MCF 10A (cell line): ENCODE results near the gene SDK1. TPM values are rescaled to one million over a fixed set of nuclear protein-coding genes. Genes with fewer than 3 reads are reported as not detected.
"Not testable (repeated sequence)": the region's sequence is repeated elsewhere in the genome, so short reads cannot be mapped to it uniquely, and the experiment has no call there.

ENCODE experiments used
- BruUV-seq: library from RNA; stranded (reverse); fragments of 400-500 nt; replicated peaks from 2 replicates; lab custom pipeline; 2021; lab: Mats Ljungman, UMichigan
- CTCF ChIA-PET: fragments of 300-600 bp; sonication (Branson Sonifier 250); formaldehyde crosslinking; extraction: SDS; loops from one replicate; lab custom pipeline; 2021; ENCODE audit warnings: antibody characterized with exemption, inconsistent platforms; lab: Yijun Ruan, JAX
- POLR2A ChIA-PET: fragments of 300-600, 350-650 bp; sonication (Branson Sonifier 250); formaldehyde crosslinking; extraction: SDS; loops from one replicate; lab custom pipeline; 2020; ENCODE audit warnings: antibody characterized with exemption, inconsistent platforms; lab: Yijun Ruan, JAX
- DNase-seq: peaks from one replicate; pipeline ENCODE4 v3.0.0-alpha.2; 2018; ENCODE audit not compliant: unreplicated experiment
- H3K27ac Mint-ChIP-seq: one replicate; pipeline ENCODE4 v1.8.0; 2022; ENCODE audit warnings: mild to moderate bottlenecking, low read depth, mixed read lengths; ENCODE audit not compliant: unreplicated experiment
- H3K27me3 Mint-ChIP-seq: one replicate; pipeline ENCODE4 v1.8.0; 2022; ENCODE audit warnings: mixed read lengths; ENCODE audit not compliant: insufficient read depth, unreplicated experiment
- H3K36me3 Mint-ChIP-seq: one replicate; pipeline ENCODE4 v1.8.0; 2022; ENCODE audit warnings: mild to moderate bottlenecking, moderate library complexity, mixed read lengths; ENCODE audit not compliant: insufficient read depth, unreplicated experiment
- H3K4me1 Mint-ChIP-seq: one replicate; pipeline ENCODE4 v1.8.0; 2022; ENCODE audit warnings: mixed read lengths; ENCODE audit not compliant: insufficient read depth, unreplicated experiment
- H3K4me3 Mint-ChIP-seq: one replicate; pipeline ENCODE4 v1.8.0; 2022; ENCODE audit warnings: mild to moderate bottlenecking, moderate library complexity, mixed read lengths; ENCODE audit not compliant: unreplicated experiment
- H3K9me3 Mint-ChIP-seq: one replicate; pipeline ENCODE4 v1.8.0; 2022; ENCODE audit warnings: mixed read lengths; ENCODE audit not compliant: unreplicated experiment
- CTCF ChIP-seq: fragments of 200-600 bp; IDR thresholded peaks from one replicate; pipeline ENCODE4 v1.8.0; 2022; ENCODE audit warnings: antibody characterized with exemption, mild to moderate bottlenecking; ENCODE audit not compliant: unreplicated experiment
- intact Hi-C: fragments of 100-400 bp; cut with micrococcal nuclease; formaldehyde crosslinking; loops from 2 replicates; pipeline ENCODE4 v1.14.1; 2022
- total RNA-seq: library from RNA; stranded (reverse); gene quantifications from 2 replicates; pipeline ENCODE4 v1.2.3, GENCODE V29; 2022

Gene SDK1
- total RNA-seq, 1 experiment from 2014 or later, result 3.3 TPM

- intact Hi-C loops, result no loop called here
- CTCF ChIA-PET, result no interaction called here
- TF ChIP-seq CTCF, result no peak
- peaks cover 33% of the 10 kb centered on the region for H3K27me3 Mint-ChIP-seq
- H3K4me1 Mint-ChIP-seq, result no peaks in the 10 kb centered on the region
- peaks cover 9% of the 10 kb centered on the region for H3K9me3 Mint-ChIP-seq
- no TSS peak for BruUV-seq
- no peak for DNase-seq
- no peaks in the 10 kb centered on the region for H3K36me3 Mint-ChIP-seq
- POLR2A ChIA-PET, result no interaction called here
- no peak overlapping the region for H3K4me3 Mint-ChIP-seq
- H3K27ac Mint-ChIP-seq, result no peak overlapping the region
These were observed 933.8 kb downstream of the SDK1 start for GRCh38 chr7:4234886-4235285.

- ChIA-PET CTCF (no interaction called here), POLR2A (interaction anchor here (0.5 kb wide), 1 partner anchor 14 kb away, joined by 3 read pairs; no protein-coding TSS in a partner anchor)
- Mint-ChIP-seq H3K27ac (no peak overlapping the region), H3K9me3 (peaks cover 1% of the 10 kb centered on the region), H3K27me3 (peaks cover 26% of the 10 kb centered on the region), H3K4me1 (no peaks in the 10 kb centered on the region), H3K4me3 (no peak overlapping the region), H3K36me3 (no peaks in the 10 kb centered on the region)
- no peak for DNase-seq
- BruUV-seq, result no TSS peak
- intact Hi-C loops, result no loop called here
- TF ChIP-seq CTCF, result no peak
These were observed 934.5 kb downstream of the SDK1 start for GRCh38 chr7:4235596-4235995.

- no peaks in the 10 kb centered on the region for H3K4me1 Mint-ChIP-seq
- intact Hi-C loops, result no loop called here
- no TSS peak for BruUV-seq
- POLR2A ChIA-PET, result no interaction called here
- no peak for DNase-seq
- H3K4me3 Mint-ChIP-seq, result no peak overlapping the region
- H3K27ac Mint-ChIP-seq, result no peak overlapping the region
- CTCF ChIA-PET, result no interaction called here
- H3K36me3 Mint-ChIP-seq, result no peaks in the 10 kb centered on the region
- no peaks in the 10 kb centered on the region for H3K9me3 Mint-ChIP-seq
- peaks cover 21% of the 10 kb centered on the region for H3K27me3 Mint-ChIP-seq
- no peak for TF ChIP-seq CTCF
These were observed 935.3 kb downstream of the SDK1 start for GRCh38 chr7:4236389-4236788.

DNA sequence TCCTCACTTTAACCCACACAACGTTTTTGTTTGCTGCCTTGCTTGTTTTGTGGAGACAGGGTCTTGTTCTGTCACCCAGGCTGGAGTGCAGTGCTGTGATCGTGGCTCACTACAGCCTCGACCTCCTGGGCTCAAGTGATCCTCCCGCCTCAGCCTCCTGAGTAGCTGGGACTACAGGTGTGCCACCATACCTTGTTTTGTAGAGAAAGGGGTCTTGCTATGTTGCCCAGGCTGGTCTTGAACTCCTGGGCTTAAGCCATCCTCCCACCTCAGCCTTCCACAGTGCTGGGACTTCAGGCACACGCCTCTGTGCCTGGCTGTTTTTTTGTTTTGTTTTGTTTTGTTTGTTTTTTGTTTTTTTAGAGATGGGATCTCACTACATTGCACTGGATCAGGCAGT is 935.8 kb downstream of the SDK1 start:
- H3K27me3 Mint-ChIP-seq, result peaks cover 21% of the 10 kb centered on the region
- intact Hi-C loops, BruUV-seq, DNase-seq, H3K27ac Mint-ChIP-seq, H3K36me3 Mint-ChIP-seq, H3K9me3 Mint-ChIP-seq, H3K4me3 Mint-ChIP-seq, CTCF ChIA-PET, H3K4me1 Mint-ChIP-seq, POLR2A ChIA-PET: not testable (repeated sequence)
